Endothelial cell of hepatic sinusoid (primary cell): ENCODE data around the gene CCT8L2.
"Not testable (repeated sequence)": the region's sequence is repeated elsewhere in the genome, so short reads cannot be mapped to it uniquely, and the experiment has no call there.

ENCODE experiments used
- in situ Hi-C: cut with HindIII; loops from 2 replicates; pipeline ENCODE4 v1.10.0; 2017; ENCODE audit warnings: low sequenced_read_pairs

Gene CCT8L2

DNA sequence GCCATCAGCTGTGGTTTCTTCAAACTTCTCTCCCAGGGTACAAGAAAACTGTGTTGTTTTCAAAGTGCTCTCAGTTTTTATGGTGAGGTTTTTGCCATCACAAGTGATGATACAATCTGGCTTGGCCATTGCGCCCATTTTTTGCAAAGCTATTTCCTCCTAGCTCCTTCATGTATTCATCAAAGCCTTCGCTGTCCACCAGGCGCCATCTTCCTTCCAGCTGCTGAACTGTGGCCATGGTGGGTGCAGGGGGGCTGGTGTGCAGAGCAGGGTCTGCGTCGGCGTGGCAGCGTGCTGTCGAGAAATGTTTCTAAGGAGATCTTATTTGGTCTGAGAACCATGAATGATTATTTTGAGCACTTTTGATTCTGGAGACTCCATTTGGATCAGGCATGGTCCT is 2.6 kb upstream of the CCT8L2 start:
- in situ Hi-C loops, result not testable (repeated sequence)

DNA sequence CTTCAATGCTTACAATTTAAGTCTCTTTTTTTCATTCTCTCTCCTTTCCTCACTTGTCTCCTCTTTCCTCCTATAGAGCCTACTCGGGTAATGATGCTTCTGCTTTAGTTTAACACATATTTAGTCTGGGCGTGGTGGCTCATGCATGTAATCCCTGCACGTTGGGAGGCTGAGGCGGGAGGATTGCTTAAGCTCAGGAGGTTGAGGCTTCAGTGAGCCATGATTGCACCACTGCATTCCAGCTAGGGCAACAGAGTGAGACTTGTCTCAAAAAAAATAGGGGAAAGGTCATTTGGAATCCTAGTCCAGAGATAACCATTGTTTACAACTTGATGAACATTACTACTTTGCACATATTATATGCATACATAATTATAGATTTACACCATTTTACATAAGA is 1.4 kb upstream of the CCT8L2 start:
- in situ Hi-C loops, result no loop called here

DNA sequence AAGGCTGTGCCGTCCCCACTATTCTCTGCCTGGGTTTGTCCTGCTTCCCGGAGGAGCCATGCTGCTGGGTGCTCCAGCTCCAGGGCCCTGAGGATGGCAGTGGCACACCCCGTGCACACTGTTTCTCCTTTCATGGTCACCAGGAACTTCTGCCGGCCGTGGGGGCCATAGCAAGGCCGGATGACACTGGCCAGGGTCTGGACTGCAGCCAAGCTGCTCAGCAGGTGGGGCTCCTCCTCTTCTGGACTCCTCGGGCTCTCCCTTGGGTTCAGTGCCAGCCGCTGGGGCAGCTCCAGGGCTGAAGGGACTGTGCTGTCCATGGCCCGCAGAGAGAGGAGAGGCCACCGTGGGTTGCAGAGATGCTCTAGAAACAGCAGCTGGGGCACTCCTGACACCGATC is 379 bp downstream of the CCT8L2 start:
- in situ Hi-C loops, result not testable (repeated sequence)

DNA sequence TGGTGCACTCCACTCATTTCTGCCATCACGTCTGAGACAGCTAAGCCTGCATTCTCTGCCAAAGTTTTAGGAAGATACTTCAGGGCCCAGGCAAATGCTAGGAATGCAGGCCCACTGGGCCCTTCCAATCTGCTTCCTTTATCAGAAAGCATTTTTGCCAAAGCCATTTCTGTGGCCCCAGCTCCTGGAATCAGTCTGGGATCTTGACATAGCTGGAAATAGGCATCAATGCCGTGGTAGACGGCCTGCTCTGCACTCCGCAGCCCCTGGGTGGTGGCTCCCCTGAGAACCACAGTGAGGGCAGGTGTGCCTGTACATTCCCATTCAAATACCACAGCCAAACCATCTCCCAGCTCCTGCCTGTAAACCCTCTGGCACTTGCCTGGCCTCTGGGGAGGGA is 1.5 kb downstream of the CCT8L2 start:
- in situ Hi-C loops, result not testable (repeated sequence)

DNA sequence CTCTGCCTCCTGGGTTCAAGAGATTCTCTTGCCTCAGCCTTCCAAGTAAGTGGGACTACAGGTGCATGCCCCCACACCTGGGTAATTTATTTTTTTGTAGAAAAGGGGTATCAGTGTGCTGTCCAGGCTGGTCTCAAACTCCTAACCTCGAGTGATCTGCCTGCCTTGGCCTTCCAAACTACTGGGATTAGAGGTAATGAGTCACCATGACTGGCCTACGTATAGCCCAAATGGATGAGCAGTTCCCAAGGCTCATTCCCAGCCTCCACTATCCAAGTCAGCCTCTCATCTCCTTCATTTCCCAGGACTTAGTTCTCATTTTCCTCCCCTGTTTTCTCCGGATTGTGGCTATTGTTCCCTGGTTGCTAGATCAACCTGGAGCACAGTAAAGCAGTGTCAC is 5.6 kb downstream of the CCT8L2 start:
- in situ Hi-C loops, result no loop called here

DNA sequence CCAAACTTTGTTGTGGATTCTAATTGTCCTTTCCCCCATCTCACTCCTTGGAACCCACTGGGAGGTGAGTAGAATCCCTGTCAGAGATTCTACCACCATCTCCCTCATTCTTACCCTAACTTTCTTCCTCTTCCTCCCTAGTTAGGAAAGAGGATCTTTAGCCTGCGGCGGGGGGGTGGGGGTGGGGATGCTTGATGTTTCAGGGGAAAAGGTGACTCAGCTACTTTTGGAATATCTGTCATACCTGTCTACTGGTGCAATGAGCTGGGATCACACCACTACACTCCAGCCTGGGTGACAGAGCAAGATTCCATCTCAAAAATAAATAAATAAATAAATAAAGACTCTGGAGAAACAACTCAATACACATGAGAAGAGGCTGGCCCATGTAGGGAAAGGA is 6.4 kb downstream of the CCT8L2 start:
- in situ Hi-C loops, result no loop called here

DNA sequence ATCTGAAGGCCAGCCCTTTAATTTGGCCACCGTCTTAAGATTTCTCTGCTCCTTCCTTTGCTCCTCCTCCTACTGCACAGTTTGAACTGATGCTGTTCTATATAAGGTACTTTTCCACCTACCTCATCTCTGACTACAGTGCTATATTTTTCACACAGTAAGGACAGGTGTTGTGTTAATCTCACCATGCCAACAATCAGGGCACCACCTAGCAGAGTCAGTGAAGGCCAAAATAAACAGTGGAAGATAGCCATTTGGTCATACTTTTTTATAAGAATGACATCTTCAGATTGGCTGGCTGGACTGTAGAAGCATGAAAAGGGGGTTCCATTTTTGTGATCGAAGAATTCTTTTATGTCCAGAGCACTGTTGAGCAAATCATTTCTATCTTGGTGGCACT is 11.7 kb downstream of the CCT8L2 start:
- in situ Hi-C loops, result not testable (repeated sequence)

DNA sequence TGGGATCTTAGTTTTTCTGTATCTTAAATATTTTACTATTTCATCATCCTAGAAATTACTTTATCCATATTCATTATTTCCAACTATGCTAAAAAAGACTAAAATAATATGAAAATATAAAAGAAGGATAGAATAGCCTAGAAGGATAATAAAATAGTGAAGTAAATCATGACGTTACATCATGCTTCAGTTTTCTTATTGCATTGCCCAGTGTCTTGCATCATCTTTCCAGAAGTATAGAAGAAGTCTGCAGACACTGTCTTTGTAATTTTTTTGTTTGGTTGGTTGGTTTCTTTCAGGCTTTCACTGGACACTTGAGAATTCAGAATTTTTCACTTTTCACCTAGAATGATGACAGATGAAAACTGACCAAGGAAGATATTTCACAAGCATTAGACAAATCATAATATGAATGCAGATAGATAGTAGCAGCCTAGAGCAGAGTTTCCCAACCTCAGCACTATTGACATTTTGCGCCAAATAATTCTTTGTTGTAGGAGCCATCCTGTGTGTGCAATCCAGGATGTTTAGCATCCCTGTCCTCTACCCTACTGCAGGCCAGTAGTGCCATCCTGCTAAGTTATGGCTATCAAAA is 23.3 kb downstream of the CCT8L2 start:
- in situ Hi-C loops, result not testable (repeated sequence)

DNA sequence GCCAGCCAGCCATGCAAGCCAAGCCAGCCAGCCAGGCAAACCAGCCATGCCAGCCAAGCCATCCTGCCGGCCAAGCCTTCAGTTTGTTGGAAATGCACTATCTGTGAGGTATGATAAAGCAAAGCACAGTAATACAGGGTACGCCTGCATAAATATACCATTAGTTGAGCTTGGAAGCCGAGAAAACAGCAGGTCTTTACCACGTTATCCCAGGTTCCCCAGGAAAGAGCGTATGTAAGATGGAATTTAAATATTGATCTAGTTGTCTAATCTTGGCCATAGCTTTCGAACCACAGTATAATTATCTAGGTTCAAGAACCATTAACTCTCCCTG is 24.2 kb downstream of the CCT8L2 start:
- in situ Hi-C loops, result no loop called here

DNA sequence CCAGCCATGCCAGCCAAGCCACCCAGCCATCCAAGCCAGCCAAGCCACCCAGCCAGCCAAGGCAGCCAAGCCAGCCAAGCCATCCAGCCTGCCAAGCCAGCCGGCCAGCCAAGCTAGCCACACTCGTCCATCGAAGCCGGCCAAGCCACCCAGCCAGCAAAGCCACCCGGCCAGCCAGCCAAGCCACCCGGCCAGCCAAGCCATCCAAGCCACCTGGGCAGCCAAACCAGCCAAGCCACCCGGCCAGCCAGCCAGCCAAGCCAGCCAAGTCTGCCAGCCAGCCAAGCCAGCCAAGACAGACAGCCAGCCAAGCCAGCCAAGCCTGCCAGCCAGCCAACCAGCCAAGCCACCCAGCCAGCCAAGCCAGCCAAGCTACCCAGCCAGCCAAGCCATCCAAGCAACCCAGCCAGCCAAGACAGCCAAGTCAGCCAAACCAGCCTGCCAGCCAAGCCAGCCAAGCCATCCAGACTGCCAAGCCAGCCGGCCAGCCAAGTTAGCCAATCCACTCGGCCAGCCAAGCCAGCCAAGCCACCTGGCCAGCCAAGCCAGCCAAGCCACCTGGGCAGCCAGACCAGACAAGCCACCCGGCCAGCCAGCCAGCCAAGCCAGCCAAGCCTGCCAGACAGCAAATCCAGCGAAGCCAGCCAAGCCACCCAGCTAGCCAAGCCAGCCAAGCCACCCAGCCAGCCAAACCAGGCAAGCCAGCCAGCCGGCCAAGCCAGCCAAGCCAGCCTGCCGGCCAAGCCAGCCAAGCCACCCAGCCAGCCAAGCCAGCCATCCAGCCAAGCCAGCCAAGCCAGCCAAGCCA is 24.8 kb downstream of the CCT8L2 start:
- in situ Hi-C loops, result not testable (repeated sequence)

DNA sequence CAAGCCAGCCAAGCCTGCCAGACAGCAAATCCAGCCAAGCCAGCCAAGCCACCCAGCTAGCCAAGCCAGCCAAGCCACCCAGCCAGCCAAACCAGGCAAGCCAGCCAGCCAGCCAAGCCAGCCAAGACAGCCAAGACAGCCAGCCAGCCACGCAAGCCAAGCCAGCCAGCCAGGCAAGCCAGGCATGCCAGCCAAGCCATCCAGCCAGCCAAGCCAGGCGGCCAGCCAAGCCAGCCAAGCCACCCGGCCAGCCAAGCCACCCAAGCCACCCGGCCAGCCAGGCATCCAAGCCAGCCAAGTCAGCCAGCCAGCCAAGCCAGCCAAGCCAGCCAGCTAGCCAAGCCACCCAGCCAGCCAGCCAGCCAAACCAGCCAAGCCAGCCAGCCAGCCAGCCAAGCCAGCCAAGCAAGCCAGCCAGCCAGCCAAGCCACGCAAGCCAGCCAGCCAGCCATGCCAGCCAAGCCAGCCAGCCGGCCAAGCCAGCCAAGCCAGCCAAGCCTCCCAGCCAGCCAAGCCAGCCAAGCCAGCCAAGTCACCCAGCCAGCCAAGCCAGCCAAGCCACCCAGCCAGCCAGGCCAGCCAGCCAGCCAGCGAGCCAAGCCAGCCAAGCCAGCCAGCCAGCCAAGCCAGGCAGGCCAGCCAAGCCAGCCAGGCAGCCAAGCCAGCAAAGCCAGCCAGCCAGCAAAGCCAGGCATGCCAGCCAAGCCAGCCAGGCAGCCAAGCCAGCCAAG is 26.0 kb downstream of the CCT8L2 start:
- in situ Hi-C loops, result not testable (repeated sequence)

DNA sequence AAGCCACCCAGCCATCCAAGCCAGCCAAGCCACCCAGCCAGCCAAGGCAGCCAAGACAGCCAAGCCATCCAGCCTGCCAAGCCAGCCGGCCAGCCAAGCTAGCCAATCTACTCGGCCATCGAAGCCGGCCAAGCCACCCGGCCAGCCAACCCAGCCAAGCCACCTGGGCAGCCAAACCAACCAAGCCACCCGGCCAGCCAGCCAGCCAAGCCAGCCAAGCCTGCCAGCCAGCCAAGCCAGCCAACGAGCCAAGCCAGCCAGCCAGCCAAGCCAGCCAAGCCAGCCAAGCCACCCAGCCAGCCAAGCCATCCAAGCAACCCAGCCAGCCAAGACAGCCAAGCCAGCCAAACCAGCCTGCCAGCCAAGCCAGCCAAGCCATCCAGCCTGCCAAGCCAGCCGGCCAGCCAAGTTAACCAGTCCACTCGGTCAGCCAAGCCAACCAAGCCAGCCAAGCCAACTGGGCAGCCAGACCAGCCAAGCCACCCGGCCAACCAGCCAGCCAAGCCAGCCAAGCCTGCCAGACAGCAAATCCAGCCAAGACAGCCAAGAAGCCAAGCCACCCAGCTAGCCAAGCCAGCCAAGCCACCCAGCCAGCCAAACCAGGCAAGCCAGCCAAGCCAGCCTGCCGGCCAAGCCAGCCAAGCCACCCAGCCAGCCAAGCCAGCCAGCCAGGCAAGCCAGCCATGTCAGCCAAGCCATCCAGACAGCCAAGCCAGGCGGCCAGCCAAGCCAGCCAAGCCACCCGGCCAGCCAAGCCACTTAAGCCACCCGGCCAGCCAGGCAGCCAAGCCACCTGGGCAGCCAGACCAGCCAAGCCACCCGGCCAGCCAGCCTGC is 26.8 kb downstream of the CCT8L2 start:
- in situ Hi-C loops, result not testable (repeated sequence)

DNA sequence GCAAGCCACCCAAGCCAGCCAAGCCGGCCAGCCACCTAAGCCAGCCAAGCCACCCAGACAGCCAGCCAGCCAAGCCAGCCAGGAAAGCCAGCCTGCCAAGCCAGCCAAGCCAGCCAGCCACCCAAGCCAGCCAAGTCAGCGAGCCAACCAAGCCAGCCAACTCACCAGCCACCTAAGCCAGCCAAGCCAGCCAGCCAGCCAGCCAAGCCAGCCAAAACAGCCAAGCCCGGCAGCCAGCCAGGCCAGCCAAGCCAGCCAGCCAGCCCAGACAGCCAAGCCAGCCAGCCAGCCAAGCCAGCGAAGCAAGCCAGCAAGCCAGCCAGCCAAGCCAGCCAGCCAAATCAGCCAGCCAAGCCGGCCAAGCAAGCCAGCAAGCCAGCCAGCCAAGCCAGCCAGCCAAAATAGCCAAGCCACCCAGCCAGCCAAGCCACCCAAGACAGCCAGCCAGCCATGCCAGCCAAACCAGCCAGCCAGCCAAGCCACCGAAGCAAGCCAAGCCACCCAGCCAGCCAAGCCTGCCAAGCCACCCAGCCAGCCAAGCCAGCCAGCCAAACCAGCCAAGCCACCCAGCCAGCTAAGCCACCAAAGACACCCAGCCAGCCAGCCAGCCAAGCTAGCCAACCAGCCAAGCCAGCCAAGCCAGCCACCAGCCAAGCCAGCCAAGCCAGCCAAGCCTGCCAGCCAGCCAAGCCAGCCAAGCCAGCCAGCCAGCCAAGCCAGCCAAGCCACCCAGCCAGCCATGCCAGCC is 27.6 kb downstream of the CCT8L2 start:
- in situ Hi-C loops, result not testable (repeated sequence)

DNA sequence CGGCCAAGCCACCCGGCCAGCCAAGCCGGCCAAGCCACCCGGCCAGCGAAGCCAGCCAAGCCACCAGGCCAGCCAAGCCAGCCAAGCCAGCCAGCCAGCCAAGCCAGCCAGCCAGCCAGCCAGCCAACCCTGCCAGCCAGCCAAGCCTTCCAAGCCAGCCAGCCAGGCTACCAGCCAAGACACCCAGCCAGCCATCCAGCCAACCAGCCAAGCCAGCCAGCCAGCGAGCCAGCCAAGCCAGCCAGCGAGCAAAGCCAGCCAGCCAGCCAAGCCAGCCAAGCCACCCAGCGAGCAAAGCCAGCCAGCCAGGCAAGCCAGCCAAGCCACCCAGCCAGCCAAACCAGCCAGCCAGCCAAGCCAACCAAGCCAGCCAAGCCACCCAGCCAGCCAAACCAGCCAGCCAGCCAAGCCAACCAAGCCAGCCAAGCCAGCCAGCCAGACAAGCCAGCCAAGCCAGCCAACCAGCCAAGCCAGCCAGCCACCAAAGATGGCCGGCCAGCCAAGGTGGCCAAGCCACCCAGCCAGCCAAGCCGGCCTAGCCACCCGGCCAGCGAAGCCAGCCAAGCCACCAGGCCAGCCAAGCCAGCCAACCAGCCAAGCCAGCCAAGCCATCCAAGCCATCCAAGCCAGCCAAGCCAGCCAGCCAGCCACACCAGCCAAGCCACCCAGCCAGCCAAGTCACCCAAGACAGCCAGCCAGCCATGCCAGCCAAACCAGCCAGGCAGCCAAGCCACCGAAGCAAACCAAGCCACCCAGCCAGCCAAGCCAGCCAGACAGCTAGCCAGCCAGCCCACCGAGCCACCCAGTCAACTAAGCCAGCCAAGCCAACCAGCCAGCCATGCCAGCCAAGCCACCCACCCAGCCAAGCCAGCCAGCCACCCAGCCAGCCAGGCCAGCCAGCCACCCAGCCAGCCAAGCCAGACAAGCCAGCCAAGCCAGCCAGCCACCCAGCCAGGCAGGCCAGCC is 28.8 kb downstream of the CCT8L2 start:
- in situ Hi-C loops, result no loop called here

DNA sequence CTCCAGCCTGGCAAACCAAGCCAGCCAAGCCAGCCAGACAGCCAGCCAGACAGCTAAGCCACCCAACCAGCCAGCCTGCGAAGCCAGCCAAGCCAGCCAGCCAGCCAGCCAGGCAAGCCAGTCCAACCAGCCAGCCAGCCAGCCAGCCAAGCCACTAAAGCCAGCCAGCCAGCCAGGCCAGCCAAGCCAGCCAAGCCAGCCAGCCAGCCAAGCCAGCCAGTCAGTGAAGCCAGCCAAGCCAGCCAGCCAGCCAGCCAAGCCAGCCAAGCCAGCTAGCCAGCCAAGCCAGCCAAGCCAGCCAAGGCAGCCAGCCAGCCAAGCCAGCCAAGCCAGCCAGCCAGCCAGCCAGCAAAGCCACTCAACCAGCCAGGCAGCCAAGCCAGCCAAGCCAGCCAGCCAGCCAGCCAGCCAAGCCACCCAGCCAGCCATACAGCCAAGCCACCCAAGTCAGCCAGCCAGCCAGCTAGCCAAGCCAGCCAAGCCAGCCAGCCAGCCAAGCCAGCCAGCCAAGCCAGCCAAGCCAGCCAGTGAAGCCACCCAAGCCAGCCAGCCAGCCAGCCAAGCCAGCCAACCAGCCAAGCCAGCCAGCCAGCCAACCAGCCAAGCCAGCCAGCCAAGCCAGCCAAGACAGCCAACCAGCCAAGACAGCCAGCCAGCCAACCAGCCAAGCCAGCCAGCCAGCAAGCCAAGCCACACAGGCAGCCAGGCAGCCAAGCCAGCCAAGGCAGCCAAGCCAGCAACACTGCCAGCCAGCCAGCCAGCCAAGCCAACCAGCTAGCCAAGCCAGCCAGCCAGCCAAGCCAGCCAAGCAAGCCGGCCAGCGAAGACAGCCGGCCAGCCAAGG is 29.7 kb downstream of the CCT8L2 start:
- in situ Hi-C loops, result no loop called here

DNA sequence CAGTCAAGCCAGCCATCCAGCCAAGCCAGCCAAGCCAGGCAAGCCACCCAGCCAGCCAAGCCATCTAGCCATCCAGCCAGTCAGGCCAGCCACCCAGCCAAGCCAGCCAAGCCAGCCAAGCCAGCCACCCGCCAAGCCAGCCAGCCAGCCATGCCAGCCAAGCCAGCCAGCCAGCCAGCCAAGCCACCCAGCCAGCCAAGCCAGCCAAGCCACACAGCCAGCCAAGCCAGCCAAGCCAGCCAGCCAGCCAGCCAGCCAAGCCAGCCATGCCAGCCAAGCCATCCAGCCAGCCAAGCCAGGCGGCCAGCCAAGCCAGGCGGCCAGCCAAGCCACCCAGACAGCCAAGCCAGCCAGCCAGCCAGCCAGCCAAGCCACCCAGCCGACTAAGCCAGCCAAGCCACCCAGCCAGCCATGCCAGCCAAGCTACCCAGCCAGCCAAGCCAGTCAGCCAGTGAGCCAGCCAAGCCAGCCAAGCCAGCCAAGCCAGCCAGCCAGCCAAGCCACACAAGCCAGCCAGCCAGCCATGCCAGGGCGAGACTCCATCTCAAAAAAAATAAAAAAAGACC is 31.4 kb downstream of the CCT8L2 start:
- in situ Hi-C loops, result not testable (repeated sequence)

DNA sequence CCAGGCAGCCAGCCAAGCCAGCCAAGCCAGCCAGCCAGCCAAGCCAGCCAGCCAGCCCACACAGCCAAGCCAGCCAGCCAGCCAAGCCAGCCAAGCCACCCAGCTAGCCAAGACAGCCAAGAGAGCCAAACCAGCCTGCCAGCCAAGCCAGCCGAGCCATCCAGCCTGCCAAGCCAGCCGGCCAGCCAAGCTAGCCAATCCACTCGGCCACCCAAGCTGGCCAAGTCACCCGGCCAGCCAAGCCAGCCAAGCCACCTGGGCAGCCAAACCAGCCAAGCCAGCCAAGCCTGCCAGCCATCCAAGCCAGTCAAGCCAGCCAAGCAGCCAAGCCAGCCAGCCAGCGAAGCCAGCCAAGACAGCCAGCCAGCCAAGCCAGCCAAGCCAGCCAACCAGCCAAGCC is 32.0 kb downstream of the CCT8L2 start:
- in situ Hi-C loops, result not testable (repeated sequence)

DNA sequence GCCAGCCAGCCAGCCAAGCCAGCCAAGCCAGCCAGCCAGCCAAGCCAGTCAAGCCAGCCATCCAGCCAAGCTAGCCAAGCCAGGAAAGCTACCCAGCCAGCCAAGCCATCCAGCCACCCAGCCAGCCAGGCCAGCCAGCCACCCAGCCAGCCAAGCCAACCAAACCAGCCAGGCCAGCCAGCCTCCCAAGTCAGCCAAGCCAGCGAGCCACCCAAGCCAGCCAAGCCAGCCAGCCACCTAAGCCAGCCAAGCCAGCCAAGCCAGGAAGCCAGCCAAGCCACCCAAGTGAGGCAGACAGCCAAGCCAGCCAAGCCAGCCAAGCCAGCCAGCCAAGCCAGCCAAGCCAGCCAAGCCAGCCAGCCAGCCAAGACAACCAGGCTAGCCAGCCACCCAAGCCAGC is 32.6 kb downstream of the CCT8L2 start:
- in situ Hi-C loops, result not testable (repeated sequence)
